ENCODE results near the gene SPTAN1.
"Not testable (repeated sequence)": the region's sequence is repeated elsewhere in the genome, so short reads cannot be mapped to it uniquely, and the experiment has no call there.

SPTAN1 gene

DNA sequence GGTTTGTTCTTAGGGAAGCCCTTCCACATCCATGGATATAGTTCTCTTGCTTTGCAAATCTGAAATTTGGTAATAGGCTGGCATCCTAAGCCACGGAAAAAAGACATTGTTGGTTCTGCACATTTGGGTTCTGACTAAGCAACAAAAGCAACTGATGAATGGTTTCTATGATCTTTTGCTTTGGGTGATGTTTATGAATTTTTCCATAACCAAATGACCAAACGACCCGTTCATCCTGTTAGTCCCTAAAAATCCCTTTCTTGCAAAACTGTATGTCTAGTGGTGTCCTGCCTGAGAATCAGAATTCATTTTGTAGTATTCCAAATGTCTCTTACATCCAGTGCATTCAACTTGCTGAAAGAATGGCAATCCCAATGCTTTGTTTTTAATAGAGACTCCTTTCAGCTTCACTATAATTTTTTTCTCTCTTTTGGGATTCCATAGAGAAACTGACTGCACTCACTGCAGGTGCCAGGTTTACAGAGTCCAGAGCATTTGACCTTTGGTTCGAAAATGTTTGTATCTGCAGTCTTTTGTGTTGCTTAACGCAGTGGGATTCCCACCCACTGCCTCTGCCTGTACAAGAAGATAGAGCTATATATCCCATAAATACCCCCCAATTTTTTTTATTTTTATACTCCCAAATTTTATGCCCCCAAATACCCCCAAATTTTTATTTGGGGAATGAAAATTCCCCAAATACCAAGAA is 4.7 kb downstream of the SPTAN1 start:
- TF ChIP-seq JUND (IDR thresholded peaks at IDR 0.05; ENCODE audit: low read depth), result no peak
- in situ Hi-C loops (cut with HindIII; ENCODE audit: low pct_unique_long_range_greater_than_20kb, low sequenced_read_pairs), result no loop called here

DNA sequence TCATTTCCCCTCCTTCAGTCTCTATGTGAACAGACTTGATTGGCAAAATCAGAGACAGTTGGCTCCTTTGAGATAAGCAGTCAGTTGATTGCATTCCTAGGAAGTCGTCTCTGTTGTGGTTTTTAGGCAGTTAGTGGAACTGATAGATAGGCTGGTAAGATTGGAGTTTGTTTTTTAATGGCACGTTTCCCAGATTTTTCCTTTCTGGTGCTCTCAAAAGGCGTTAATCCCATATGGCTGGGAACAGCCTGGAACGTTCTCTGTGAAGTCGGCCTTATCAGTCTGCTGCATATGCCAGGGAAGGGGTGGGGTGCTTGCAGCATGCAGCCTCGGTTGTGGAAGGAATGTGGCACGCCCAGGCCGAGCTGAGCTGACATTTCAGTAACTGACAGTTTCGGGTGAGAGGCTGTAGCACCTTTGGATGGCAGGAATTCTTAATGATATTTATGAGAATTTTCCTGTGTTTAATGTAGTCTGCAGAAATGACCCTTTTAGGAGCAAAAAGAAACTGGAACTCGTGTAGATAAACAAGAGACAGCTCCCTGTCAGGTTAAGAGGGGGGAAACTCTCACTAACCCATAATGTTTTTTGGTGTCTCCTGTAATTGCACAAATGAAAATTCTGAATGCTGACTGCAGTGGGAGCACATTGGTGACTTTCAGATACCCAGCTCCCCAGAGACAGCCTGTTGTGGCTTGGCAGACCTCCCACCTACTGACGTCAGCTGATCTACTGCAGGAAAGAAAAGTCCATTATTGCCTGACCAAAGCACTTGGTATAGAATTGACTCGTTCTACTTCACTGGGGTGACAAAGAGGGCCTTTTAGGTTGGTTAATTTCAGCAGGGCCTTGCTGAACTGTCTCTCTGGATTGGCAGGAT is 6.3 kb downstream of the SPTAN1 start:
- no peak for DNase-seq (ENCODE audit: low read depth in 1 of 2, low spot score in 1 of 2)
- in situ Hi-C loops (cut with HindIII; ENCODE audit: low pct_unique_long_range_greater_than_20kb, low sequenced_read_pairs), result no loop called here
- no peak for TF ChIP-seq JUND (IDR thresholded peaks at IDR 0.05; ENCODE audit: low read depth)

More for the DNA sequence above, 4.7 kb downstream of the SPTAN1 start:
- no peak for DNase-seq (ENCODE audit: low read depth in 1 of 2, low spot score in 1 of 2)

DNA sequence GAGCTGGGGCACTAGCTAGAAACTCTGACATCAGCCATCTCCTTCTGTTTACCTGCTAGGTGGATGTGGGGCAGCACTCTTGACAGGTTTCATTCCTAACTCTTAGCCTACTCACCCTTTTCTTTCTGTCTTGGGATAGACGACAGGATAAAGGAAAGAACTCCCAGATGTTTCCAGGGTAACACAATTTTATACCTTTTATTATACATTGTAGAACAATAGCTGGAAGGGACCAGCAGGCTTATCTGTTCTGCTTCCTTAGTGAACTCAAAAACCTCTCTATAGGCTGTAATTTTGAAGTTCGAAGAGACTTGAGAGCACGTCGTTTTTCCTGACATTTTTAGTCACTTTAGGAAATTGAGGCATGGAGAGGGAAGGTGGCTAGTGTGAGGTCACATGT is 13.2 kb downstream of the SPTAN1 start:
- DNase-seq (ENCODE audit: low read depth in 1 of 2, low spot score in 1 of 2), result no peak
- in situ Hi-C loops (cut with HindIII; ENCODE audit: low pct_unique_long_range_greater_than_20kb, low sequenced_read_pairs), result no loop called here
- TF ChIP-seq JUND (IDR thresholded peaks at IDR 0.05; ENCODE audit: low read depth), result no peak

- in situ Hi-C loops (cut with HindIII; ENCODE audit: low pct_unique_long_range_greater_than_20kb, low sequenced_read_pairs), result no loop called here
- no peak for DNase-seq (ENCODE audit: low read depth in 1 of 2, low spot score in 1 of 2)
- TF ChIP-seq JUND (IDR thresholded peaks at IDR 0.05; ENCODE audit: low read depth), result no peak
These were observed 16.2 kb downstream of the SPTAN1 start for GRCh38 chr9:128568470-128569078.

- no peak for TF ChIP-seq JUND (IDR thresholded peaks at IDR 0.05; ENCODE audit: low read depth)
- DNase-seq (ENCODE audit: low read depth in 1 of 2, low spot score in 1 of 2), result no peak
- in situ Hi-C loops (cut with HindIII; ENCODE audit: low pct_unique_long_range_greater_than_20kb, low sequenced_read_pairs), result no loop called here
These were observed 23.1 kb downstream of the SPTAN1 start for GRCh38 chr9:128575469-128575868.

- DNase-seq (ENCODE audit: low read depth in 1 of 2, low spot score in 1 of 2), result no peak
- TF ChIP-seq JUND (IDR thresholded peaks at IDR 0.05; ENCODE audit: low read depth), result no peak
- in situ Hi-C loops (cut with HindIII; ENCODE audit: low pct_unique_long_range_greater_than_20kb, low sequenced_read_pairs), result no loop called here
These were observed 23.5 kb downstream of the SPTAN1 start for GRCh38 chr9:128575916-128576315.

- no peak for DNase-seq (ENCODE audit: low read depth in 1 of 2, low spot score in 1 of 2)
- no peak for TF ChIP-seq JUND (IDR thresholded peaks at IDR 0.05; ENCODE audit: low read depth)
- in situ Hi-C loops (cut with HindIII; ENCODE audit: low pct_unique_long_range_greater_than_20kb, low sequenced_read_pairs), result no loop called here
These were observed 24.8 kb downstream of the SPTAN1 start for GRCh38 chr9:128577206-128577605.

- in situ Hi-C loops (cut with HindIII; ENCODE audit: low pct_unique_long_range_greater_than_20kb, low sequenced_read_pairs), result no loop called here
- no peak for TF ChIP-seq JUND (IDR thresholded peaks at IDR 0.05; ENCODE audit: low read depth)
- DNase-seq (ENCODE audit: low read depth in 1 of 2, low spot score in 1 of 2), result no peak
These were observed 26.8 kb downstream of the SPTAN1 start for GRCh38 chr9:128579194-128579593.

GRCh38 chr9:128580731-128581130 is 28.3 kb downstream of the SPTAN1 start:
- TF ChIP-seq JUND (IDR thresholded peaks at IDR 0.05; ENCODE audit: low read depth), result no peak
- no peak for DNase-seq (ENCODE audit: low read depth in 1 of 2, low spot score in 1 of 2)
- in situ Hi-C loops (cut with HindIII; ENCODE audit: low pct_unique_long_range_greater_than_20kb, low sequenced_read_pairs), result no loop called here

DNA sequence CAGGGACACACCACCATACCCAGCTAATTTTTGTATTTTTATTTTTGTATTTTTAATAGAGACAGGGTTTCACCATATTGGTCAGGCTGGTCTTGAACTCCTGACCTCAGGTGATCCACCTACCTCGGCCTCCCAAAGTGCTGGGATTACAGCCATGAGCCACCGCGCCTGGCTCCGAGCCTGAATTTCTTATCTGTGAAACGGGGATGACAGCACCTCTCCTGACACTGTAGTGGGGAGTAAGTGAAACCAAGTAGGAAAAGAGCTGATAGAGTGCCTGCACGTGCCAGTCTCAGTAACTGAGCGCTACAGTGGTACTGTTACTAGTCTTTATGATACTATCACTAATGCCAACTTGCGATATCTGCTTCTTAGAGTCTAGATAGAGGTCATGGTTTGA is 32.8 kb downstream of the SPTAN1 start:
- DNase-seq (ENCODE audit: low read depth in 1 of 2, low spot score in 1 of 2); in situ Hi-C loops (cut with HindIII; ENCODE audit: low pct_unique_long_range_greater_than_20kb, low sequenced_read_pairs): not testable (repeated sequence)

- in situ Hi-C loops (cut with HindIII; ENCODE audit: low pct_unique_long_range_greater_than_20kb, low sequenced_read_pairs); DNase-seq (ENCODE audit: low read depth in 1 of 2, low spot score in 1 of 2): not testable (repeated sequence)
These were observed 34.5 kb downstream of the SPTAN1 start for GRCh38 chr9:128586934-128587333.

DNA sequence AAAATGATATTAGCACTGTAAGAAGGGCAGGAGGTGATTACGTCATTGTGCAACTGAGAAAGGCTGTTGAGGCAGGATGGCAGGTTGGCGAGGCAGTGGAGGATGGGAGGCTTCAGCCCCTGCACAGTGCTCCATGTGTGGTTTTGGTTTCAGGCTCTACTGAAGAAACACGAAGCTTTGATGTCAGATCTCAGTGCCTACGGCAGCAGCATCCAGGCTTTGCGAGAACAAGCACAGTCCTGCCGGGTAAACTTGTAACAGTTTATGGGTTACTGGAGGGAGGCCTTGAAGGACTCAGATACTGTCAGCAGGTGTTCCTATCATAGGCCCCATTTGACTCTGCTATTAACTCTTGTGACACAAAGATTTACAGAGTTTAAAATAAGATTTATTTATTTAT is 35.1 kb downstream of the SPTAN1 start:
- no peak for TF ChIP-seq JUND (IDR thresholded peaks at IDR 0.05; ENCODE audit: low read depth)
- DNase-seq (ENCODE audit: low read depth in 1 of 2, low spot score in 1 of 2), result no peak
- in situ Hi-C loops (cut with HindIII; ENCODE audit: low pct_unique_long_range_greater_than_20kb, low sequenced_read_pairs), result no loop called here
